K562 (cell line): ENCODE measurements around the gene POLR3K. TPM values are rescaled to one million over a fixed set of nuclear protein-coding genes. Genes with fewer than 3 reads are reported as not detected.

Experiments used
- ATAC-seq: fragments of 200-7000 bp; cut with Tn5 transposase; 3 replicates; pipeline ENCODE4 v1.9.1; 2020; ENCODE audit warnings: moderate library complexity
- BruUV-seq: library from RNA; stranded (reverse); fragments of 400-500 nt; replicated peaks from 2 replicates; lab custom pipeline; 2021; lab: Mats Ljungman, UMichigan
- CTCF ChIA-PET: fragments of 300-600 bp; formaldehyde crosslinking; extraction: SDS; loops from one replicate; lab custom pipeline; 2021; ENCODE audit warnings: low intra/inter-chr PET ratio; lab: Yijun Ruan, JAX
- POLR2A ChIA-PET: fragments of 300-600, 350-650 bp; sonication (Branson Sonifier 250); formaldehyde crosslinking; extraction: SDS; loops from one replicate; lab custom pipeline; 2021; ENCODE audit warnings: antibody characterized with exemption, inconsistent platforms; lab: Yijun Ruan, JAX
- DNase-seq, 4 experiments: peaks; one replicate each; pipeline versions ENCODE4 v3.0.0 to v3.0.0-alpha.2; 2011 to 2018; ENCODE audit warnings: low spot score in 3 of 4, mixed read lengths in 3 of 4; ENCODE audit errors: extremely low read depth in 1 of 4
- FAIRE-seq: peaks from 2 replicates; lab custom pipeline; 2011; peaks lifted over from hg19 to GRCh38; lab: Jason Lieb, UNC
- H2AFZ ChIP-seq: 2 replicates; pipeline ENCODE4 v1.6.0; 2011; ENCODE audit warnings: low read depth, low read length, control low read depth, inconsistent platforms
- H3K27ac ChIP-seq: fragments of 200-600 bp; 3 replicates; pipeline ENCODE4 v1.8.0; 2011; ENCODE audit warnings: low read depth, mild to moderate bottlenecking, control low read depth, inconsistent platforms, low read length, moderate library complexity, mixed read lengths; ENCODE audit errors: extremely low read depth
- H3K27me3 ChIP-seq, 2 experiments: fragments of 300-600 bp in 1 of 2; 2 replicates in 1 of 2; 3 replicates in 1 of 2; pipeline versions ENCODE4 v1.6.0 to v1.8.0; 2011; ENCODE audit warnings: inconsistent platforms in 2 of 2, low read length in 2 of 2, mild to moderate bottlenecking in 1 of 2, mixed read lengths in 1 of 2, moderate library complexity in 1 of 2; ENCODE audit not compliant: control insufficient read depth in 2 of 2, insufficient read depth in 2 of 2
- H3K36me3 ChIP-seq: fragments of 300-600 bp; 3 replicates; pipeline ENCODE4 v1.8.0; 2011; ENCODE audit warnings: mild to moderate bottlenecking, low read length, inconsistent platforms; ENCODE audit not compliant: control insufficient read depth, insufficient read depth
- H3K4me1 ChIP-seq, 2 experiments: fragments of 200-600 bp in 1 of 2; replicated peaks in 1 of 2; 2 replicates in 1 of 2; 3 replicates in 1 of 2; pipeline versions ENCODE4 v1.5.1 to v1.8.0; 2011; ENCODE audit warnings: inconsistent platforms in 2 of 2, low read length in 2 of 2, mild to moderate bottlenecking in 1 of 2, mixed read lengths in 1 of 2, moderate library complexity in 1 of 2; ENCODE audit not compliant: control insufficient read depth in 2 of 2, insufficient read depth in 2 of 2
- H3K4me2 ChIP-seq: 2 replicates; pipeline ENCODE4 v1.6.1; 2011; ENCODE audit warnings: low read length, control low read depth, inconsistent platforms, mixed read lengths; ENCODE audit not compliant: insufficient read depth
- H3K4me3 ChIP-seq: fragments of 200-600 bp; sonication (generic), shearing (Covaris generic); 2 replicates; pipeline ENCODE4 v1.5.1; 2016; ENCODE audit warnings: control low read depth, inconsistent platforms
- H3K79me2 ChIP-seq: fragments of 200-600 bp; 3 replicates; pipeline ENCODE4 v1.8.0; 2011; ENCODE audit warnings: low read length, inconsistent platforms; ENCODE audit not compliant: control insufficient read depth, insufficient read depth
- H3K9ac ChIP-seq, 2 experiments: 2 replicates each; pipeline versions ENCODE4 v1.6.0 to v1.6.1; 2011; ENCODE audit warnings: low read depth in 2 of 2, low read length in 2 of 2, control low read depth in 1 of 2, inconsistent platforms in 1 of 2, mild to moderate bottlenecking in 1 of 2, mixed read lengths in 1 of 2; ENCODE audit not compliant: insufficient read depth in 1 of 2
- H3K9me1 ChIP-seq: one replicate; pipeline ENCODE4 v1.6.0; 2011; ENCODE audit warnings: inconsistent platforms, mild to moderate bottlenecking, low read length, moderate library complexity; ENCODE audit not compliant: control insufficient read depth, insufficient read depth
- H3K9me3 ChIP-seq: replicated peaks from 2 replicates; pipeline ENCODE4 v1.5.1; 2011; ENCODE audit warnings: low read depth, low read length, inconsistent platforms; ENCODE audit not compliant: control insufficient read depth, insufficient read depth
- H4K20me1 ChIP-seq: replicated peaks from 2 replicates; pipeline ENCODE4 v1.6.1; 2011; ENCODE audit warnings: low read length, inconsistent platforms, mixed read lengths; ENCODE audit not compliant: control insufficient read depth, insufficient read depth
- ATF3 ChIP-seq, 2 experiments: fragments of 450-650 bp in 1 of 2; sonication (generic) in 1 of 2; formaldehyde crosslinking in 1 of 2; IDR thresholded peaks in 1 of 2; conservative IDR thresholded peaks in 1 of 2; 2 replicates each; pipeline versions ENCODE4 v1.6.1 to v1.8.1; 2016 to 2023; ENCODE audit warnings: mild to moderate bottlenecking in 2 of 2, moderate library complexity in 2 of 2, inconsistent platforms in 1 of 2, missing genetic modification reagents in 1 of 2
- BRF1 ChIP-seq: IDR thresholded peaks from 3 replicates; pipeline ENCODE4 v1.6.1; 2011; ENCODE audit warnings: borderline replicate concordance, mild to moderate bottlenecking; ENCODE audit not compliant: insufficient read length; ENCODE audit errors: extremely low read depth
- CBX3 ChIP-seq, 2 experiments: IDR thresholded peaks; 1 replicate in 1 of 2; 2 replicates in 1 of 2; pipeline ENCODE4 v1.6.1; 2012; ENCODE audit warnings: inconsistent platforms in 2 of 2, low read length in 2 of 2, borderline replicate concordance in 1 of 2, control low read depth in 1 of 2
- JUN ChIP-seq, 2 experiments: sonication (generic) in 1 of 2; formaldehyde crosslinking in 1 of 2; IDR thresholded peaks; 2 replicates each; pipeline versions ENCODE4 v1.6.1 to v1.8.0; 2012 to 2022; ENCODE audit warnings: borderline replicate concordance in 2 of 2, mild to moderate bottlenecking in 2 of 2, improper control_type of control experiment in 1 of 2, low read depth in 1 of 2, low read length in 1 of 2, missing genetic modification reagents in 1 of 2
- NCOA2 ChIP-seq, 2 experiments: fragments of 450-650 bp; IDR thresholded peaks; 2 replicates each; pipeline ENCODE4 v1.6.1; 2018; ENCODE audit warnings: mild to moderate bottlenecking in 2 of 2, moderate library complexity in 1 of 2; ENCODE audit not compliant: partially characterized antibody in 2 of 2
- PHTF2 ChIP-seq: fragments of 250-450 bp; sonication (Bioruptor Pico); IDR thresholded peaks from 2 replicates; pipeline ENCODE4 v1.5.0; 2021; ENCODE audit warnings: mild to moderate bottlenecking
- RCOR1 ChIP-seq, 2 experiments: IDR thresholded peaks; 2 replicates each; pipeline ENCODE4 v1.6.1; 2012; ENCODE audit warnings: low read depth in 2 of 2, low read length in 2 of 2, borderline replicate concordance in 1 of 2, improper control_type of control experiment in 1 of 2
- SMAD2 ChIP-seq: fragments of 150-350 bp; IDR thresholded peaks from 2 replicates; pipeline ENCODE4 v1.6.1; 2014; ENCODE audit warnings: low read depth, mild to moderate bottlenecking, low read length
- SRSF1 ChIP-seq: fragments of 200-400 bp; formaldehyde crosslinking; IDR thresholded peaks from 2 replicates; pipeline ENCODE4 v1.6.1; 2017; ENCODE audit warnings: mild to moderate bottlenecking, low read depth, low read length, moderate library complexity
- ZNF586 ChIP-seq: fragments of 450-650 bp; formaldehyde crosslinking; conservative IDR thresholded peaks from 2 replicates; pipeline ENCODE4 v1.4.0; 2020; ENCODE audit warnings: mild to moderate bottlenecking, moderate library complexity
- ZNF695 ChIP-seq: fragments of 450-650 bp; formaldehyde crosslinking; IDR thresholded peaks from 2 replicates; pipeline ENCODE4 v1.4.0; 2020; ENCODE audit warnings: mild to moderate bottlenecking, moderate library complexity
- ZNF778 ChIP-seq: fragments of 450-650 bp; formaldehyde crosslinking; IDR thresholded peaks from 2 replicates; pipeline ENCODE4 v1.4.0; 2020; ENCODE audit warnings: mild to moderate bottlenecking, moderate library complexity
- WGBS: fragments of 100-300 bp; shearing (Covaris generic); methylation state at CpG from one replicate; pipeline ENCODE4 v1.1.6; 2016; ENCODE audit warnings: low coverage, mixed read lengths; ENCODE audit not compliant: insufficient coverage; ENCODE audit errors: missing lambda C conversion rate; 5-methylcytosine and 5-hydroxymethylcytosine counted together
- in situ Hi-C: fragments of 300-500 bp; cut with MboI; formaldehyde crosslinking; loops from 4 replicates; pipeline ENCODE4 v1.15.0; 2018; ENCODE audit warnings: inconsistent platforms, mixed read lengths
- intact Hi-C: fragments of 100-400 bp; cut with micrococcal nuclease; formaldehyde crosslinking; loops from 2 replicates; pipeline ENCODE4 v1.14.2; 2022
- polyA plus RNA-seq, 8 experiments: library from polyadenylated mRNA; depleted of rRNA in 4 of 8; stranded (reverse) in 5 of 8; unstranded in 3 of 8; fragments of >200 nt; fragmentation: Nextera tagmentation in 2 of 8; fragmentation: Illumina TruSeq in 1 of 8; extraction: Ambion mirVana in 2 of 8; extraction: Trizol in 1 of 8; gene quantifications; 2 replicates each; pipeline versions ENCODE4 v1.2.1 to v1.2.3, GENCODE V29; 2011 to 2014; ENCODE audit warnings: inconsistent platforms in 1 of 8, missing spikeins in 1 of 8
- total RNA-seq, 7 experiments: library from RNA; depleted of rRNA in 6 of 7; stranded (reverse); fragments of >200 nt in 6 of 7; fragmentation: Illumina TruSeq in 2 of 7; extraction: Trizol in 2 of 7; gene quantifications; 2 replicates each; pipeline versions ENCODE4 v1.2.1 to v1.2.3, GENCODE V29; 2011 to 2021; ENCODE audit warnings: low replicate concordance in 1 of 7
- TF ChIP-seq, protein P1 (sequence below): sonication (generic); formaldehyde crosslinking; IDR thresholded peaks from 2 replicates; pipeline ENCODE4 v1.8.0; 2022; ENCODE audit warnings: mild to moderate bottlenecking, missing genetic modification reagents
- TF ChIP-seq, protein P2 (sequence below): fragments of 450-650 bp; IDR thresholded peaks from one replicate; pipeline ENCODE4 v1.6.1; 2018; ENCODE audit warnings: mild to moderate bottlenecking, moderate library complexity; ENCODE audit not compliant: partially characterized antibody

POLR3K gene
- total and polyA plus RNA-seq, 9 of the 15 experiments (the other 6 are each of a cell fraction or from before 2014, with no cell fraction given), result 42.1 to 315 (median 86.7) TPM

DNA sequence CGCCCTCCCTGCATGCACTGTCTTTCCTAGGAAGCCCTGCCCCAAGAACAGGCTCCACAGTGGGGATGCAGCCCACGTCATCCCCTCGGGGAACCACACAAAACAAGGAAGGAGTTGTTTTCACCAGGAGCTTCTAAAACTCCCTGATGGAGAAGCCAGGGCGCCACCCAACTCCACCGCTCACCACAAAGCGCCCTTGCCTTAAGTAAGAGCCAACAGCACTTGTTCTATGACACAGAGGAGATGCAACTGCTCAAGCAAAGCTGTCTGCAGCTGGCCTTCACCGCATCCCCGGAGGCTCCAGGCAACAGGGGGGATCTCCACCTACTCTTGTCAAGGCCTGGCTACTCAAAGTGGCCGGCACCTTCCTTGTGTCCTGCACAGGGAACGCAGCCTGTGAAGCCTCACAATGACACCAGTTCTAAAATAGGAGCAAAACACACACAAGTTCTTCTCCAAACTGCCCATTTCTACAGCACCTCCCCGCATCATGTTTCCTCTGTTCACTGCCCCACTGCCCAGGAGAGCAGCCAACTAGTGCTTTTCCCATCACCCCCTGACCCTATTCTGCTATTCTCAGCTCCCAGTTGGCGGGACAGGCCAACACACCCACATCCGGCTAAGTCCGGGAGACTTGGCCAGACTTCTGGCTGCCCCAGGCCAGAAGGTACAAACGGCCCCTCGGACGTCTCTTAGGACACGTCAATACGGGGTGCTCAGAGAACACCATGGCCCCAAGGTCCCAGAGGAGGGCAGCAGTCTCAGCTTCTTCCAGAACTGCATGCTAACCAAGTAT lies 48.9 kb upstream of the POLR3K start:
- Histone ChIP-seq H3K9me3 (no peaks in the 10 kb centered on the region), H3K27me3 (no peaks in the 10 kb centered on the region), H4K20me1 (no peaks in the 10 kb centered on the region), H3K4me3 (no peak overlapping the region), H3K79me2 (peaks cover 7% of the 10 kb centered on the region; the same call in 1 of the 3 replicates), H3K9ac (peak overlapping the region in 1 of 2 experiments; percentile 37; a peak in 1 of 4 replicates), H3K36me3 (peaks cover 43% of the 10 kb centered on the region; the same call in 2 of the 3 replicates), H3K4me2 (no peak overlapping the region), H2AFZ (no peak overlapping the region), H3K4me1 (peaks cover 25 to 59% of the 10 kb centered on the region in 2 experiments; a peak in 4 of 5 replicates), H3K9me1 (no peaks in the 10 kb centered on the region), H3K27ac (no peak overlapping the region)
- ATAC-seq (no peak), DNase-seq (no peak), FAIRE-seq (no peak)
- ChIA-PET POLR2A (no interaction called here), CTCF (no interaction called here)
- TF ChIP-seq RCOR1 (IDR thresholded peaks at IDR 0.05; ENCODE audit: borderline replicate concordance in 1 of 2, low read depth in 2 of 2, low read length in 2 of 2), result no peak
- TF ChIP-seq JUN (IDR thresholded peaks at IDR 0.05; ENCODE audit: borderline replicate concordance, low read depth, low read length), result no peak
- TF ChIP-seq JUN (CRISPR knock-in tag; IDR thresholded peaks at IDR 0.05; ENCODE audit: borderline replicate concordance), result no peak
- TF ChIP-seq, protein P1, sequence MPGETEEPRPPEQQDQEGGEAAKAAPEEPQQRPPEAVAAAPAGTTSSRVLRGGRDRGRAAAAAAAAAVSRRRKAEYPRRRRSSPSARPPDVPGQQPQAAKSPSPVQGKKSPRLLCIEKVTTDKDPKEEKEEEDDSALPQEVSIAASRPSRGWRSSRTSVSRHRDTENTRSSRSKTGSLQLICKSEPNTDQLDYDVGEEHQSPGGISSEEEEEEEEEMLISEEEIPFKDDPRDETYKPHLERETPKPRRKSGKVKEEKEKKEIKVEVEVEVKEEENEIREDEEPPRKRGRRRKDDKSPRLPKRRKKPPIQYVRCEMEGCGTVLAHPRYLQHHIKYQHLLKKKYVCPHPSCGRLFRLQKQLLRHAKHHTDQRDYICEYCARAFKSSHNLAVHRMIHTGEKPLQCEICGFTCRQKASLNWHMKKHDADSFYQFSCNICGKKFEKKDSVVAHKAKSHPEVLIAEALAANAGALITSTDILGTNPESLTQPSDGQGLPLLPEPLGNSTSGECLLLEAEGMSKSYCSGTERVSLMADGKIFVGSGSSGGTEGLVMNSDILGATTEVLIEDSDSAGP (CRISPR knock-in tag), result no peak
- TF ChIP-seq PHTF2 (CRISPR knock-in tag), result no peak
- TF ChIP-seq SMAD2, result no peak
- no peak for TF ChIP-seq SRSF1
- TF ChIP-seq NCOA2 (IDR thresholded peaks at IDR 0.05; ENCODE audit: partially characterized antibody in 2 of 2), result no peak
- TF ChIP-seq BRF1, result no peak
- no peak for TF ChIP-seq ATF3 (IDR thresholded peaks at IDR 0.05)
- TF ChIP-seq ATF3 (CRISPR knock-in tag; conservative IDR thresholded peaks at IDR 0.05), result no peak
- TF ChIP-seq ZNF586 (CRISPR knock-in tag), result no peak
- TF ChIP-seq ZNF695 (CRISPR knock-in tag), result no peak
- TF ChIP-seq CBX3 (IDR thresholded peaks at IDR 0.05; ENCODE audit: borderline replicate concordance in 1 of 2, low read length in 2 of 2), result no peak
- no peak for TF ChIP-seq ZNF778 (CRISPR knock-in tag)
- TF ChIP-seq, protein P2, sequence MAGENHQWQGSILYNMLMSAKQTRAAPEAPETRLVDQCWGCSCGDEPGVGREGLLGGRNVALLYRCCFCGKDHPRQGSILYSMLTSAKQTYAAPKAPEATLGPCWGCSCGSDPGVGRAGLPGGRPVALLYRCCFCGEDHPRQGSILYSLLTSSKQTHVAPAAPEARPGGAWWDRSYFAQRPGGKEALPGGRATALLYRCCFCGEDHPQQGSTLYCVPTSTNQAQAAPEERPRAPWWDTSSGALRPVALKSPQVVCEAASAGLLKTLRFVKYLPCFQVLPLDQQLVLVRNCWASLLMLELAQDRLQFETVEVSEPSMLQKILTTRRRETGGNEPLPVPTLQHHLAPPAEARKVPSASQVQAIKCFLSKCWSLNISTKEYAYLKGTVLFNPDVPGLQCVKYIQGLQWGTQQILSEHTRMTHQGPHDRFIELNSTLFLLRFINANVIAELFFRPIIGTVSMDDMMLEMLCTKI, result no peak
- BruUV-seq, result no TSS peak
- intact Hi-C loops (no loop called here), in situ Hi-C loops (no loop called here)
- 92% methylated on average over 17 of the region's 19 CpGs for WGBS
